SK-N-SH (cell line): ENCODE data around the gene NPAS3. TPM values are rescaled to one million over a fixed set of nuclear protein-coding genes. Genes with fewer than 3 reads are reported as not detected.
A peak's percentile ranks its signal among the peaks of the same experiment; 100 is the strongest.

Experiments used
- CTCF ChIA-PET: fragments of 300-600, 350-600 bp; formaldehyde crosslinking; extraction: SDS; loops from one replicate; lab custom pipeline; 2021; lab: Yijun Ruan, JAX
- POLR2A ChIA-PET: fragments of 350-600 bp; sonication (Branson Sonifier 250); formaldehyde crosslinking; extraction: SDS; loops from one replicate; lab custom pipeline; 2020; ENCODE audit warnings: antibody characterized with exemption, inconsistent platforms; lab: Yijun Ruan, JAX
- DNase-seq: peaks from one replicate; pipeline ENCODE4 v3.0.0; 2012
- H2AFZ ChIP-seq: fragments of 200-600 bp; sonication (generic); 2 replicates; pipeline ENCODE4 v1.8.1; 2016; ENCODE audit warnings: antibody characterized with exemption, mild to moderate bottlenecking, low read depth
- H3F3A ChIP-seq: fragments of 200-600 bp; sonication (generic); replicated peaks from 2 replicates; pipeline ENCODE3; 2016; ENCODE audit warnings: antibody characterized with exemption, mild to moderate bottlenecking; ENCODE audit not compliant: insufficient read depth
- H3K27ac ChIP-seq, 2 experiments: fragments of 200-500 bp in 1 of 2; fragments of 200-600 bp in 1 of 2; sonication (Bioruptor generic) in 1 of 2; sonication (generic), shearing (Covaris generic) in 1 of 2; 2 replicates each; pipeline versions ENCODE4 v1.5.1 to v1.6.1; 2014 to 2016; ENCODE audit warnings: low read depth in 2 of 2, inconsistent platforms in 1 of 2, low read length in 1 of 2, mild to moderate bottlenecking in 1 of 2, mixed read lengths in 1 of 2
- H3K27me3 ChIP-seq: fragments of 200-600 bp; sonication (generic), shearing (Covaris generic); 2 replicates; pipeline ENCODE4 v1.6.1; 2016; ENCODE audit warnings: mixed run types; ENCODE audit not compliant: insufficient read depth
- H3K36me3 ChIP-seq, 2 experiments: fragments of 200-500 bp in 1 of 2; fragments of 200-600 bp in 1 of 2; sonication (Bioruptor generic) in 1 of 2; sonication (generic) in 1 of 2; replicated peaks in 1 of 2; 2 replicates each; pipeline versions ENCODE3 to v1.5.1; 2014 to 2016; ENCODE audit warnings: low read length in 1 of 2, mild to moderate bottlenecking in 1 of 2; ENCODE audit not compliant: insufficient read depth in 2 of 2, control insufficient read depth in 1 of 2
- H3K4me1 ChIP-seq, 2 experiments: fragments of 200-500 bp in 1 of 2; fragments of 200-600 bp in 1 of 2; sonication (Bioruptor generic) in 1 of 2; sonication (generic), shearing (Covaris generic) in 1 of 2; 2 replicates each; pipeline versions ENCODE4 v1.5.1 to v1.6.1; 2014 to 2016; ENCODE audit warnings: low read depth in 1 of 2, low read length in 1 of 2, mixed run types in 1 of 2; ENCODE audit not compliant: insufficient read depth in 2 of 2, control insufficient read depth in 1 of 2
- H3K4me2 ChIP-seq: fragments of 200-600 bp; sonication (generic), shearing (Covaris generic); 2 replicates; pipeline ENCODE4 v1.6.1; 2017; ENCODE audit warnings: mixed run types
- H3K4me3 ChIP-seq, 2 experiments: fragments of 200-500 bp in 1 of 2; fragments of 200-600 bp in 1 of 2; sonication (Bioruptor generic) in 1 of 2; sonication (generic), shearing (Covaris generic) in 1 of 2; 2 replicates each; pipeline versions ENCODE4 v1.5.1 to v1.8.1; 2014 to 2016; ENCODE audit warnings: low read depth in 2 of 2, inconsistent platforms in 1 of 2, low read length in 1 of 2, mild to moderate bottlenecking in 1 of 2, mixed read lengths in 1 of 2, moderate library complexity in 1 of 2
- H3K79me2 ChIP-seq: fragments of 200-600 bp; sonication (generic); 2 replicates; pipeline ENCODE4 v1.8.1; 2017; ENCODE audit warnings: mild to moderate bottlenecking; ENCODE audit not compliant: insufficient read depth
- H3K9ac ChIP-seq: fragments of 200-600 bp; sonication (generic); 2 replicates; pipeline ENCODE4 v1.6.1; 2017; ENCODE audit warnings: mixed run types
- H3K9me2 ChIP-seq: fragments of 200-600 bp; sonication (generic); 2 replicates; pipeline ENCODE4 v1.6.1; 2017; ENCODE audit warnings: mixed run types
- H3K9me3 ChIP-seq: fragments of 200-600 bp; sonication (generic); 2 replicates; pipeline ENCODE4 v1.6.1; 2017; ENCODE audit warnings: mixed run types, mild to moderate bottlenecking, moderate library complexity
- H4K20me1 ChIP-seq: fragments of 200-600 bp; sonication (generic); 2 replicates; pipeline ENCODE4 v1.6.1; 2017; ENCODE audit warnings: mild to moderate bottlenecking, mixed run types; ENCODE audit not compliant: insufficient read depth
- CTCF ChIP-seq: fragments of 200-600 bp; sonication (generic); IDR thresholded peaks from 2 replicates; pipeline ENCODE4 v1.6.1; 2017; ENCODE audit warnings: antibody characterized with exemption, mild to moderate bottlenecking, moderate library complexity
- ELF1 ChIP-seq: IDR thresholded peaks from 2 replicates; pipeline ENCODE4 v1.4.0; 2012
- FOSL2 ChIP-seq: IDR thresholded peaks from 2 replicates; pipeline ENCODE4 v1.4.0; 2012; ENCODE audit warnings: low read depth, mild to moderate bottlenecking, moderate library complexity, borderline replicate concordance
- FOXJ3 ChIP-seq: sonication (generic); formaldehyde crosslinking; IDR thresholded peaks from 2 replicates; pipeline ENCODE4 v1.5.1; 2020; ENCODE audit warnings: mild to moderate bottlenecking, missing genetic modification reagents
- GABPA ChIP-seq: IDR thresholded peaks from 2 replicates; pipeline ENCODE4 v1.4.0; 2012; ENCODE audit warnings: low read depth, mild to moderate bottlenecking
- MAX ChIP-seq: IDR thresholded peaks from 2 replicates; pipeline ENCODE4 v1.4.0; 2012; ENCODE audit warnings: low read depth
- MXI1 ChIP-seq: IDR thresholded peaks from 2 replicates; pipeline ENCODE4 v1.6.1; 2012; ENCODE audit warnings: mild to moderate bottlenecking, low read depth, low read length, improper control_type of control experiment
- NFIC ChIP-seq: IDR thresholded peaks from 2 replicates; pipeline ENCODE4 v1.4.0; 2012; ENCODE audit warnings: borderline replicate concordance
- NRF1 ChIP-seq: IDR thresholded peaks from 2 replicates; pipeline ENCODE4 v1.6.1; 2012; ENCODE audit warnings: low read depth, mild to moderate bottlenecking, low read length
- PBX3 ChIP-seq: IDR thresholded peaks from 2 replicates; pipeline ENCODE4; 2012
- POLR2AphosphoS5 ChIP-seq: IDR thresholded peaks from 2 replicates; pipeline ENCODE4 v1.6.1; 2012; ENCODE audit warnings: low read depth, low read length
- RAD21 ChIP-seq: IDR thresholded peaks from 2 replicates; pipeline ENCODE4 v1.6.1; 2012; ENCODE audit warnings: mild to moderate bottlenecking, low read length
- RXRA ChIP-seq: IDR thresholded peaks from 2 replicates; pipeline ENCODE4 v1.4.0; 2012; ENCODE audit warnings: low read depth, mild to moderate bottlenecking, borderline replicate concordance
- SIN3A ChIP-seq: IDR thresholded peaks from 2 replicates; pipeline ENCODE4 v1.6.1; 2012; ENCODE audit warnings: low read depth, mild to moderate bottlenecking, low read length, moderate library complexity, borderline replicate concordance
- TAF1 ChIP-seq: IDR thresholded peaks from 2 replicates; pipeline ENCODE4 v1.6.1; 2012; ENCODE audit warnings: low read depth, mild to moderate bottlenecking, low read length, moderate library complexity, borderline replicate concordance
- TCF12 ChIP-seq: IDR thresholded peaks from 2 replicates; pipeline ENCODE4 v1.4.0; 2012
- TEAD4 ChIP-seq: IDR thresholded peaks from 2 replicates; pipeline ENCODE4 v1.4.0; 2012; ENCODE audit warnings: mild to moderate bottlenecking, borderline replicate concordance; ENCODE audit not compliant: insufficient read depth
- USF1 ChIP-seq: IDR thresholded peaks from 2 replicates; pipeline ENCODE4 v1.4.0; 2012; ENCODE audit warnings: low read depth, borderline replicate concordance
- YY1 ChIP-seq: IDR thresholded peaks from 2 replicates; pipeline ENCODE4 v1.4.0; 2012; ENCODE audit warnings: low read depth, mild to moderate bottlenecking
- WGBS: methylation state at CpG from one replicate; pipeline ENCODE4 v1.1.6; 2017; ENCODE audit warnings: low lambda C conversion rate; 5-methylcytosine and 5-hydroxymethylcytosine counted together
- polyA plus RNA-seq, 3 experiments: library from polyadenylated mRNA; depleted of rRNA; stranded (reverse); fragments of >200 nt; gene quantifications; 2 replicates each; pipeline ENCODE4 v1.2.3, GENCODE V29; 2012

Gene NPAS3
- polyA plus RNA-seq, 1 of the 3 experiments (the other 2 are of a cell fraction): 4.3 TPM

GRCh38 chr14:33510063-33510481 is 571.4 kb downstream of the NPAS3 start:
- no peaks in the 10 kb centered on the region for H3K79me2 ChIP-seq
- H3K4me1 ChIP-seq: peaks cover 0 to 4% of the 10 kb centered on the region in 2 experiments; a peak in 3 of 4 replicates
- H3K4me3 ChIP-seq: no peak overlapping the region
- CTCF ChIA-PET: interaction anchor here (1.5 kb wide), 1 partner anchor 10 kb away, joined by 4 read pairs; no protein-coding TSS in a partner anchor
- POLR2A ChIA-PET: no interaction called here
- TF ChIP-seq MAX (no peak), SIN3A (no peak), NFIC (0 out of 2 replicates have a peak, but pooled peaks have one; percentile 14), CTCF (no peak), MXI1 (no peak), TCF12 (peak; percentile 29; the same call in 1 of the 2 replicates), RXRA (no peak; the same call in 1 of the 2 replicates), TEAD4 (no peak), RAD21 (no peak), PBX3 (peak; percentile 28; the same call in 1 of the 2 replicates), TAF1 (no peak), FOSL2 (peak; percentile 13; the same call in 1 of the 2 replicates)
- no peaks in the 10 kb centered on the region for H3K27me3 ChIP-seq
- H3K36me3 ChIP-seq: no peaks in the 10 kb centered on the region
- no peak overlapping the region for H3K9ac ChIP-seq
- no peak overlapping the region for H3K4me2 ChIP-seq
- WGBS: 75% methylated on average over 6 of the region's 6 CpGs
- H2AFZ ChIP-seq: no peak overlapping the region
- no peak for DNase-seq
- no peaks in the 10 kb centered on the region for H3K9me2 ChIP-seq
- H4K20me1 ChIP-seq: no peaks in the 10 kb centered on the region
- no peak overlapping the region for H3K27ac ChIP-seq
- H3F3A ChIP-seq: peaks cover 8% of the 10 kb centered on the region
- no peaks in the 10 kb centered on the region for H3K9me3 ChIP-seq

- H3K9me2 ChIP-seq: no peaks in the 10 kb centered on the region
- no peak overlapping the region for H3K27ac ChIP-seq
- no peak overlapping the region for H3K4me2 ChIP-seq
- H3K27me3 ChIP-seq: no peaks in the 10 kb centered on the region
- no peak for DNase-seq
- POLR2A ChIA-PET: no interaction called here
- no peaks in the 10 kb centered on the region for H3K79me2 ChIP-seq
- no peaks in the 10 kb centered on the region for H4K20me1 ChIP-seq
- H3K9me3 ChIP-seq: no peaks in the 10 kb centered on the region
- H3K9ac ChIP-seq: no peak overlapping the region
- H3K4me3 ChIP-seq: no peak overlapping the region
- 77% methylated on average over 3 of the region's 3 CpGs for WGBS
- TF ChIP-seq MXI1: no peak
- TF ChIP-seq FOXJ3: no peak
- TF ChIP-seq YY1: no peak
- TF ChIP-seq PBX3: no peak
- no peak for TF ChIP-seq POLR2AphosphoS5
- TF ChIP-seq GABPA: no peak
- no peak for TF ChIP-seq NFIC
- TF ChIP-seq USF1: no peak
- no peak for TF ChIP-seq NRF1
- TF ChIP-seq TCF12: no peak
- no peak for TF ChIP-seq ELF1
- peaks cover 0 to 4% of the 10 kb centered on the region in 2 experiments; a peak in 3 of 4 replicates for H3K4me1 ChIP-seq
- no peak overlapping the region for H2AFZ ChIP-seq
- H3F3A ChIP-seq: peaks cover 8% of the 10 kb centered on the region
- no peaks in the 10 kb centered on the region for H3K36me3 ChIP-seq
- CTCF ChIA-PET: no interaction called here
Observed at GRCh38 chr14:33510991-33511390, 572.3 kb downstream of the NPAS3 start.
